GM12801 (cell line): ENCODE data around the gene LRRTM4.

Experiments used
- TF ChIP-seq, protein P1 (sequence below): IDR thresholded peaks from one replicate; pipeline ENCODE4 v1.5.1; 2011; ENCODE audit warnings: control low read depth; ENCODE audit not compliant: insufficient read length; ENCODE audit errors: extremely low read depth

LRRTM4 gene

DNA sequence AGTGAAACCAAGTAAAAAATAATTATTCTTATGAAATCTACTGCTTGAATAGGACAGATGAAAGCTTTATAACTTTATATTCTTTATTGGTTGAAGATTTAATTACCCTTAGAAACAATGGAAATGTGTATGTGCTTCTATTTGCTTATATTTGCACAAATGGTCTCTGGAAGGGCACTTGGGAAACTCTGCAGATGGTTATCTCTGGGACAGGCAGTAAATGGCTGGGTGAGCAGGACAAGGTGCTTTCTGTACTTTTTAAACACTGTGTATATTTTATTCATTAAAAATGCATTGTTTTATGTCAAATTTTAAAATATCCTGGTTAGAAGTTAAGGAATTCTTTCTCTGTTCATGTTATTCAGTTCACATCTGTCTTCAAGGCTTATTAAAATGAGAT lies 131.1 kb downstream of the LRRTM4 start:
- TF ChIP-seq, protein P1, sequence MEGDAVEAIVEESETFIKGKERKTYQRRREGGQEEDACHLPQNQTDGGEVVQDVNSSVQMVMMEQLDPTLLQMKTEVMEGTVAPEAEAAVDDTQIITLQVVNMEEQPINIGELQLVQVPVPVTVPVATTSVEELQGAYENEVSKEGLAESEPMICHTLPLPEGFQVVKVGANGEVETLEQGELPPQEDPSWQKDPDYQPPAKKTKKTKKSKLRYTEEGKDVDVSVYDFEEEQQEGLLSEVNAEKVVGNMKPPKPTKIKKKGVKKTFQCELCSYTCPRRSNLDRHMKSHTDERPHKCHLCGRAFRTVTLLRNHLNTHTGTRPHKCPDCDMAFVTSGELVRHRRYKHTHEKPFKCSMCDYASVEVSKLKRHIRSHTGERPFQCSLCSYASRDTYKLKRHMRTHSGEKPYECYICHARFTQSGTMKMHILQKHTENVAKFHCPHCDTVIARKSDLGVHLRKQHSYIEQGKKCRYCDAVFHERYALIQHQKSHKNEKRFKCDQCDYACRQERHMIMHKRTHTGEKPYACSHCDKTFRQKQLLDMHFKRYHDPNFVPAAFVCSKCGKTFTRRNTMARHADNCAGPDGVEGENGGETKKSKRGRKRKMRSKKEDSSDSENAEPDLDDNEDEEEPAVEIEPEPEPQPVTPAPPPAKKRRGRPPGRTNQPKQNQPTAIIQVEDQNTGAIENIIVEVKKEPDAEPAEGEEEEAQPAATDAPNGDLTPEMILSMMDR = no peak

DNA sequence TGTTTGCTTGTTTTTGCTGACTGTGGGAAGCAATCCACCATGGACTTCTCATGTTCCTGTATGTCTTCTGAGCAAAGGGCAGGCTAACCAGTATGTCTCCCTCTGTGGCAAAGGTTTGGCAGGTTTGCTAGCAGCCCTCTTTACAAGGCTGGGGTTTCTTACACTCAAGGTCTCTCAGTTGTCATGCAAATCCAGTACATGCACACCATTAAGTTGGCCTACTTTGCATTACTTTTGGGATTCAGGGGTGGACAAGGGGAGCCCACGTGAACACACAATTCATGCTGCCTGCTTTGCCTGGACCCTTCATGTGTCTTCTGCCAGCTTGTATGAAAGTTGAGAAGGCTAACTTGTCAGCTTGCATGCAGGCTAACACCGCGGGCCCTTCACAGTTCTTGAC lies 134.9 kb downstream of the LRRTM4 start:
- TF ChIP-seq, protein P1 = no peak

DNA sequence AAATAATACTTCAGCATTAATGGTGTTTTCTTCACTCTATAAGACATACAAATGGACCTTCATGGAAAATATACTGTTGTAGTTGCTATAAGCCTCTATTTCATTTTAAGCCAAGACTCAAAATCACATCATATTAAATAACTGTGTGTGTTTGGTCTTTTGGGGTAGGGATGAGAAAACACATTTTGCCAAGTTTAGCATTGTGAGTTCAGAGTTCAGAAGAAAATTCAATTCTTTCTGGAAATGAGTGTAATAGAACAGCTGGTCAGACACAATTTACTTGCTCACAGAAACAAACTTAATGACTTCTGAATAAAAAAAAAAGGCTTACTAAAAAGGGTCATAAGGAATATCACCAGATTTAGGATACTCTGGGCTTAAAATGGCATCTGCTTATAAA lies 149.5 kb downstream of the LRRTM4 start:
- TF ChIP-seq, protein P1 = no peak

DNA sequence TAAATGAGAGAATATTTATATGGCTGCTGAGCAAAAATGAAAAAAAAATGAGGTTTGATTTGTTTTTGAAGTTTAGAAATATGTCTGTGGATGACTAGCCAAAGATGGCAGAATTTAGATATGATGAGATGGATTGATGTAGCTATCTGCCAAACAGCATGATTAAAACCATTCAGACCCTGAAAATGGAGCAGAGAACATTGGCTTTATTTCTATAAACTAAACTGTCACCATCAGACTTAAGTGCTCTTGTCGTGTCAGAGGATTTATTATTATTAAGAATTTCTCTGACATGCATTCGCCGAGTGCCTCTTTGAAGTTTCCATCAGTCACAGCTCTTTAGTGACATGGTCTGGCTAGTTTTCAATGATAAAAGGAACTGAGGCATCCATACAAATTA lies 151.7 kb downstream of the LRRTM4 start:
- TF ChIP-seq, protein P1 = no peak

DNA sequence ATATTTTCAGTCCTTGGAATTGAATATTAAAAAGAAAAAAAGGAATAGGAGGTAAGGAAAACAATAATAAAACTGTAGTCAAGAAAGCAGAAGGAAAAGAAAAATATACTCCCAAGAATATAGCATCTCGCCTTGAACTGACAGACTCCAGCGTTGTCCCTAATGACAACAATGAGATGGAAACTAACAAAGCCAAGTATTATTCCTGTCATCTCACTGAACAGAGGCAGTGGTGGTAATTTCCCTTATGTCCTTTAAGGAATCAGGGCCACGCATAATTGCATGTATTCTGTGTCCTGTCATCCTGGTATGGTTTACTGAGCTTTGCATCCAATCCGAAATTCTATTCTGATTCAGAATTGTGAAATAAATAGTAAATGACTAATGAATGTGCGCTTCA lies 158.9 kb downstream of the LRRTM4 start:
- TF ChIP-seq, protein P1 = no peak

DNA sequence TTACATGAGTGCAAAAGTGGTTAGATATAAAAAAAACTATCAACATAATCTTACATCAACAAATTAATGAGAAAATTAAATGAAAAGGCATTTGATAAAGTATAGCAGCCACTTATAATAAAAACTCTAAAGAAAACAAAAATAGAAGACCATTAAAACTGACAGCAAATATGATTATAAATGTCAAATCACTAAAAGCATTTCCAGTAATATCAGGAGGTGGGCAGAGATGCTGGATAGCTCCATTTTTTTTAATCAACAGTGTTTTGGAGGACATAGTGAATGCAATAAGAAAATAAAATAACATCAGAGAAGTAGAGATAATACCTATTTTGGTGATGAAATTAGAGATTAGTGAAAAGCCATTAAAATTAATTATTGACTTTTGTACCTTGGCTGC lies 173.4 kb downstream of the LRRTM4 start:
- TF ChIP-seq, protein P1 = no peak

DNA sequence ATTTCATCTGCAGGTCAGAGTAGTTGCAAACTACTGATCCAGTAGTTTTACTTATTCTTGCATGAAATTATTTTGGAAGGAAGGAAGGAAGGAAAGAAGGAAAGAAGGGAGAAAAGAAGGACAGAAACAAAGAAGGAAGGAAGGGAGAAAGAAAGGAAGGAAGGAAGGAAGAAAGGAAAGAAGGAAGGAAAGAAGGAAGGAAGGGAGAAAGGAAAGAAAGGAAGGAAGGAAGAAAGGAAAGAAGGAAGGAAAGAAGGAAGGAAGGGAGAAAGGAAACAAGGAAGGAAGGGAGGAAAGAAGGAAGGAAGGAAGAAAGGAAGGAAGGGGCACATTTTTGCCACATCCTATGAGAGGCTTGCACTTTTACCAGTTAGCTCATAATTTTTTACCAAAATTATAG lies 186.2 kb downstream of the LRRTM4 start:
- TF ChIP-seq, protein P1 = no peak
